LoVo (cell line): ENCODE data around the gene GNB1.
"Not testable (repeated sequence)": the region's sequence is repeated elsewhere in the genome, so short reads cannot be mapped to it uniquely, and the experiment has no call there.

Experiments used
- DNase-seq: peaks from one replicate; pipeline ENCODE4 v3.0.0-alpha.2; 2016; ENCODE audit warnings: low spot score

Gene GNB1

DNA sequence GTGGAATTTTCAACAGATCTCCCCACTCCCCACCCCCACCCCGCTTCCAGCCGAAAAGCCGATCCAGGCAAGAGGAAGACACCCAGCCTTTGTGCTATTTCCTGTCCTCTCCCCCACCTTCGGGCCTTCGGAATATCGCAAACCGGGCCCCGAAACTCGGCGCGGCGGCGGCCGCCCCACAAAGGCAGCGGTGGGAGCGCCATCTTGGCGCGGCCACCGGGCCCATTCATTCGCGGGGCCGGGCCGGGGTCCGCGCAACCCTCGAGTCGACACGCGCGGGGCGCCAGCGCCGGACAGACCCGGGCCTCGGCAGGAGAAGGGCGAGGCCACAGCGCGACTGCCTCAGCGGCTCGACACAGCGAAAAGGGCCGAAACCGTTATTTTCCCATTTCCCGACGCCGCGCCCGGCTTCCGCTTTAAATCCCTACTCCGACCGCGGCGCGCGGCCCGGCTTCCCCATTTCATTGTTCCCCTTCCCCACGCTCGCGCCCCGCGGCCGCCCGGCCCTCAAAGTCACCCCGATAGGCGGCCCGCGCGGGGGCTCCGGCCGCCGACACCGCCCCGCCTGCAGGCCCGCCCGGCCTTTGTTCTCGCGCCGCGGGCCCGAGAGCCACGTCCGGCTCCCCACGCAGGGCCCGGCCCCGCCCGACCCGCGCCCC, 911 bp downstream of the GNB1 start:
- DNase-seq: no peak

GRCh38 chr1:1889090-1889750, 1.7 kb downstream of the GNB1 start:
- no peak for DNase-seq

DNA sequence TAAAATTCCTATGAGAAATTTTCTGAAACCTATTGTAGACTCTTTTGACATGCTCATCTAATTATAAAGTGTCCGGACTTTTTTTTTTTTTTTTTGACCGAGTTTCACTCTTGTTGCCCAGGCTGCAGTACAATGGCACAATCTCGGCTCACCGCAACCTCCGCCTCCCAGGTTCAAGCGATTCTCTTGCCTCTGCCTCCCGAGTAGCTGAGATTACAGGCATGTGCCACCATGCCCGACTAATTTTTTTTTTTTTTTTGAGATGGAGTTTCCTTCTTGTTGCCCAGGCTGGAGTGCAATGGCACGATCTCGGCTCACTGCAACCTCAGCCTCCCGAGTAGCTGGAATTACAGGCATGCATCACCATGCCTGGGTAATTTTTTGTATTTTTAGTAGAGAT, 7.0 kb downstream of the GNB1 start:
- not testable (repeated sequence) for DNase-seq

GRCh38 chr1:1883092-1883873, 7.6 kb downstream of the GNB1 start:
- DNase-seq: no peak

GRCh38 chr1:1881727-1882126, 9.2 kb downstream of the GNB1 start:
- DNase-seq: no peak

DNA sequence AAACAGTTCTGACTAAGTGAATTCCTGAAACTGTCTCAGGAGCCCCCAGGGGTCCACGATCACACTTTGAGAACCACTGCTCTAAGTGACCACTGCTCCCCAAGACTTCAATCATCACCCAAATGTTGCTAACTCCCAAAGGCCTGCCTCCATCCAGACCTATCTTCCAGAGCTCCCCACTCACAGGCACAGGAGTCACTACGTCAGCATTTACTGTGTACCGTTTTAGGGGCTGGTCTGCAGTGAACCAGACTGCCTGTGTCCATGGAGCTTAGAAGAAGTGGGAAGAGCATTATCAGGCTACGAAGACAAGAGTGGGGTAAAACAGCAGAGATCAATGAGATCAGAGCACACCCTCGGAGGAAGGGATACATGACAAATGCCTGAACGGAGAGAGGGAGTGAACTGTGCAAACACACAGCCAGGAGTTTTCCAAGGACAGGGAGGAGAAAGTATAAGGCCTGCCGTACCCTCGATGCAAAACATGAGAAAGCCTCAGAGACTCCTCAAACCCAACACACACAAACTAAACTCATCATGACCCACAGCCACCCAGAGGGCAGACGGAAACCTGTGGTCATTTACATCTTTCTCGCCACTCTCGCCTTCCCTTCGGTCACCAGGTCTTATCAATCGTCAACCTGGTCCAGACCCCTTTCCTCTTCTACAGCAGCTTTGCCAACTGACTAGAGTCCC, 10.1 kb downstream of the GNB1 start:
- no peak for DNase-seq

- no peak for DNase-seq
These were observed 10.9 kb downstream of the GNB1 start for GRCh38 chr1:1879942-1880341.

- DNase-seq: no peak
These were observed 12.9 kb downstream of the GNB1 start for GRCh38 chr1:1877865-1878436.

GRCh38 chr1:1876335-1876930, 14.5 kb downstream of the GNB1 start:
- DNase-seq: no peak

DNA sequence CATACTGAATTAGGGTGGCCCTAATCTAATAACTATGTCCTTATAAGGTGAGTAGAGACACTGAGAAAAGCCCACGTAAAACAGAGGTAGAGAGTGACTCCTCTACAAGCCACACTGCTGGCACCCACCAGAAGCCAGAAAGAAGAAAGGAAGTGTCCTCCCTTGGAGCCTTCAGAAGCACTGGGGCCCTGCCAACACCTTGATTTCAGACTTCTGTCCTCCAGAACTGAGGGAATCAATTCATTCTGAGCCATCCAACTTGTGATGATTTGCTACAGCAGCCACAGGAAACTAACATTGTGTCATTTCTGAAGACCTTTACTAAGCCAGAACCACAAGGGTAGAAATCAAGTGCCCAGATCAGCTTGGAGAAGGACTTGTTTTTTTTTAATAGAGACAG, 15.0 kb downstream of the GNB1 start:
- no peak for DNase-seq

- no peak for DNase-seq
These were observed 16.0 kb downstream of the GNB1 start for GRCh38 chr1:1874901-1875300.

- no peak for DNase-seq
These were observed 17.7 kb downstream of the GNB1 start for GRCh38 chr1:1873186-1873585.

DNA sequence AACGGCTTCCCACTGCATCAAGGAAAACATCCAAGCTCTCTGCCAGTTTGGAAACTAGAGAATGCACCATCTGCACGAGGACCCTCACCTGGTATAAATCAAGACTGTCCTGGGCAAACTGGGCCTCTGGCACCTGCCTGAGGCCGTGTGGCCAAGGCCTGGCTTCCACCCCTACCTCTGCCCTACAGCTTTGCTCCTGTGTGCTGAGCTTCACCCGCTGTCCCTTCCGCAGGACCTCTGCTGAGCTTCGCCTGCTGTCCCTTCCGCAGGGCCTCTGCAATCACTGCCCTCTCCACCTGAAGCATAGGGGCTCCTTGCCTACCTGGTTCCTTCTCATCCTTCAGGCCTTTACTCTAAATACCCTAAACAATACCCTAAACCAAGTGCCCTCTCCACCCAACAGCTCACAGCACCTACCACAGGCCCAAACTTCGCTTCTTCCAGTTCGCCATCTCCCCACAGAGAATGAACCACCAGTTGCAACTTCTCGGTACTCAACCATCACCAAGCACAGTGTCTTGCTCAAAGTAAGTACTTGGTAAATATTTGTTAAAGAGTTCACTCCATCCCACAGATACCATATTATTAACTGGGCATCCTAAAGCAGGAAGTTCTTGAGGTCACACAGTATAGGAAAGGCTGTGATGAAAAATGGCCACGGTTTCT, 18.4 kb downstream of the GNB1 start:
- no peak for DNase-seq

DNA sequence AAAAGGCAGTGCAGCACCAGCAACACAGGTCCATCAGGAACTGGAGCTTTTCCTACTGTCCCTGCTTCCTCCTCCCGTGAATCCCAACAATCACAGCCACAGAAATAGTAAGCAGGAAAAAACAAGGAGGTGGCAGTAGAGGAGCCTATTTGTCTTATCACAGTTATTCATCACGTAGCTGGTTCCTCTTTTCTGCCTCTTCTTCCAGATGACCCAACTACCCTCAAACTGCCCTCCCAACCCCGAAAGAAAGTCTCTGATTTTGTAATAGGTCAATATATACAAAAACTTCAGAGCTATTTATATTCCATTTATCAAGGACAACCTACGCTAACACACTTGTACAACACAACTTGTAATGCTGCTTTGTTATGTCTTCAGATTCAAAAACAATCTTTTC, 21.4 kb downstream of the GNB1 start:
- no peak for DNase-seq

DNA sequence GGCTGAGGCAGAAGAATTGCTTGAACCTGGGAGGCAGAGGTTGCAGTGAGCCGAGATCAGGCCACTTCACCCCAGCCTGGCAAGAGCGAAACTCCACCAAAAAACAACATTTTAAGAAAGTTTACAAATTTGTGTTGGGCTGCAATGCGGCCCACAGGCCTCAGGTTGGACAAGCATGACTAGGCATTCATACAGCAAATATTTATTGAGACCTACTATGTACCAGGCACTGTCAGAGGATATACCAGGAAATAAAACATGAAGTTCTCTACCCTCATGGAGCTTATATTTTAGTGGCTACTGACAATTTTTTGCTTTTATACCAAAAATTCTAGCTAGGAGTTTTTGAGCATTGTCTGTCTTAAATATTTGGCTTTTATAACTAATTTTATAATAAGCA, 23.7 kb downstream of the GNB1 start:
- no peak for DNase-seq

GRCh38 chr1:1862905-1863547, 27.9 kb downstream of the GNB1 start:
- DNase-seq: no peak

GRCh38 chr1:1861761-1862310, 29.1 kb downstream of the GNB1 start:
- not testable (repeated sequence) for DNase-seq

DNA sequence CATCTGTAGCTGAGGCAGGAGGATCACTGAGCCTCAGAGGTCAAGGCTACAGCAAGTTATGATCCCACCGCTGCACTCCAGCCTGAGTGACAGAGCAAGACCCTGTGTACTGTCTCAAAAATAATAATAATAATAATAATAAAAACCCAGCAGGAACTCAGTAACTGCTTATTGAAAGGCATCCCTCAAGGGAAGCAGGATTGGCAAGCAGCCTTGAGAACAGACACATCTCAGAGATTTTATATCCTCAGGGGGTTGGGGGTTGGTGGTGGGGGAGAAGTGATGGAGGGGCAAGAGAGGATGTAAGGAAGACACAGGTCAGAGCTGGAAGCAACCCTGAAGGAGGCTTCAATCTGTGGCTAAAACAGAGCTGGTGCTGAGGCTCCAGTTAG, 29.6 kb downstream of the GNB1 start:
- no peak for DNase-seq

- not testable (repeated sequence) for DNase-seq
These were observed 30.8 kb downstream of the GNB1 start for GRCh38 chr1:1859970-1860697.
